Stimulated activated CD4-positive, alpha-beta T cell treated with anti-CD3 and anti-CD28 coated beads, Interleukin-1b, Interleukin-23, amount 100 ng/mL, for 24 hours (primary cell): Measurements from ENCODE around the gene ESRRB.
"Not testable (repeated sequence)": the region's sequence is repeated elsewhere in the genome, so short reads cannot be mapped to it uniquely, and the experiment has no call there.

Source experiments
- DNase-seq, 4 experiments: peaks; one replicate each; pipeline ENCODE4 v3.0.0-alpha.2; 2020; ENCODE audit warnings: low read depth in 4 of 4, low spot score in 1 of 4

Gene ESRRB

DNA sequence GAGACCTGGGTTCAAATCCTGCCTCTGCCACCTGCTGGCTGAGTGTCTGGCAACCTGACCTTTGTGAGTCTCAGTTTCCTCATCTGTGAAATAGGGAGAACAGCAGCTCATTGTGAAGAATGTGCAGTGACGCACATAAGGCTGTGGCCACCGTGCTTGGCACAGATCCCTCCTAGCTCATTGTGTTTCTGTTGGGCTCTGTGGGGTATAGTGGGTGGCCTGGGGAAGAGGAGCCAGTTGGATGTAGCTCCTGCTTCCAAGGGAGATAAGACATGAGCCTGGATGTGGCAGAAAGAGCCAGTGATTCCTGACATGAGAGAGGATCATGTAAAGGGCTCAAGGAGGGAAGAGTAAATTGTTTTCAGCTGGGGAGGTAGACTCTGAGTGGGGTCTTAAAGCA is 120.0 kb downstream of the ESRRB start:
- no peak for DNase-seq

DNA sequence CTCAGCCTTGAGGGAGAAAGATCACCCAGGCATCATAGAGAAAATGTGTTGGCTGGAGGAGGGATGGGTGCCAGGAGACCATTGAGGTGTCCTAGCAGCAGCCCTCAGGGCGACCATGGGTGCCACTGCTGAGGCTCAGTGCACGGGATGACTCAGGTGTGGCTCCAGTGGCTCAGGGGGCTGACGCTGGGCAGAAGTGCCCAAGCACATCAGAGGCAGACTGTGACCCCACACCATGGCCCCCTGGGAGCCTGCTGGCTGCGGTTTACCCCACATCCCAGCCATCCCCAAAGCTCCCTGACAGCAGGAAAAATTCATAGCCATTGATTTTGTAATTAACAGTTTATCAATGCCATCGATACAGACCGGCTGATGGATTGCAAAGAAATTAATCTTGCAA is 120.7 kb downstream of the ESRRB start:
- no peak for DNase-seq

DNA sequence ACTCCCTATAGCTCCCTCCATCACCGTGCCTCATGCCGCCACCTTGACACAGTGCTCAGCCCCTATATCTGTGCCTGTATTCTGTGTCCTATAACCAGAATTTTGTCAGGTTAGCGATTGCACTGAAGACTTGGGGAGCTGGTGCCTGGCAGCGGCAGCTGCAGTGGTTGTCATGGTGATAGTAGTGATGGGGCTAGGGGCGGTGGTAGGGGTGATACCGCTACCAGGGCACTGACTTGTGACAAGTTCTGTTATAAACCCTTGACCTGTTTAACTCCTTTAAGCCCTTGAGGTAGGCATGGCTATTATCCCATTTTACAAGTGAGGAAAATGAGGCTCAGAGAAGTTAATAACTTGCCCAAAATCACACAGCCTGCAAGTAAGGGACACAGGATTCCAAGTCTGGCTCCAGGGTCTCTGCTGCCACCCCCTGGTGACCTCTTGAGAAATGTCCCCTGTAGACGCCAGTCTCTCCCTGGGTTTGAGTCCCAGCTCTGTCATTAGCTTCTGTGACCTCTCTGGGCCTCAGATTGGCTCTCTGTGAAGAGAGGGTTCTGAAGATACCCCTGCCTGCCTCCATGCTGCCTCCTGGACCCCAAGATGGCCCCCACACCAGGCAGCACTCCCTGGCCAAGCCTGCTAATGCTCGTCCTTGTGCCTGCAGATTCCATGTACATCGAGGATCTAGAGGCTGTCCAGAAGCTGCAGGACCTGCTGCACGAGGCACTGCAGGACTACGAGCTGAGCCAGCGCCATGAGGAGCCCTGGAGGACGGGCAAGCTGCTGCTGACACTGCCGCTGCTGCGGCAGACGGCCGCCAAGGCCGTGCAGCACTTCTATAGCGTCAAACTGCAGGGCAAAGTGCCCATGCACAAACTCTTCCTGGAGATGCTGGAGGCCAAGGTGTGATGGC is 121.9 kb downstream of the ESRRB start:
- no peak for DNase-seq

DNA sequence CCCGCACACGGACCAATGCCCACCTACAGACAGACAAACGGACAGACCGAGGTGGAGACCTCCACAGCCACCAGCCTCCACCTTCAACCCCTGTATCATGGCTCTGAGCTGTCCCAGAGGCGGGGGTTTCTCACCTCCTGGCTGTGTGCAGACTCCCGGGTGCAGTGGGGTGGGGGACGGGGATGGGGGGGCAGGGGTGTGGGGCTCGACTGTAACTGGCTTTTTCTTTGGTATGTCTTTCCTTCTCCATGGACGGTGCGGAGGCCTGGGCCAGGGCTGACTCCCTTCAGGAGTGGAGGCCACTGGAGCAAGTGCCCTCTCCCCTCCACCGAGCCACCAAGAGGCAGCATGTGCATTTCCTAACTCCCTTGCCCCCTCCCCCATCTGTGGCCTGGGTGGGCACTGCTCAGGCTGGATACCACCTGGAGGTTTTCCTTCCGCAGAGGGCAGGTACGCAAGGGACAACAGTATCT is 122.6 kb downstream of the ESRRB start:
- DNase-seq, result no peak

DNA sequence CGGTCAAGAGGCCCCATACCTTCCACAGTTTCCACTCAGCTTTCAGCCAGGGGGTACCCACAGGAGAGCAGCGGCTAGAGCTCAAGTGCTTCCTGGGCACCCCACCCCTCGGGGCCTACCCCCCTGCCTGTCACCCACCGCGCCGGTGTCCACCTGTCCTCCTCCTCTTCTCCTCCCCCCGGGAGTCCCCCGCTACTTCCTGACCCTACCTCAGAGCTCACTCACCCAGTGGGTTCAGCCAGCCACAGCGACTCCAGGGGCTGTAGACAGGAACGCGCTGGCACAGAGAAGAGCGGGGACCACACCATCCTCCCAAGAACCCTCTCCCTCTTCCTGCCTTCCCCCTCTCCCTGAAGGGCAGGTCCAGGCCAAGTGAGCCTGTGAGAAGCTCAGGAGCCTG is 123.0 kb downstream of the ESRRB start:
- DNase-seq, result no peak

DNA sequence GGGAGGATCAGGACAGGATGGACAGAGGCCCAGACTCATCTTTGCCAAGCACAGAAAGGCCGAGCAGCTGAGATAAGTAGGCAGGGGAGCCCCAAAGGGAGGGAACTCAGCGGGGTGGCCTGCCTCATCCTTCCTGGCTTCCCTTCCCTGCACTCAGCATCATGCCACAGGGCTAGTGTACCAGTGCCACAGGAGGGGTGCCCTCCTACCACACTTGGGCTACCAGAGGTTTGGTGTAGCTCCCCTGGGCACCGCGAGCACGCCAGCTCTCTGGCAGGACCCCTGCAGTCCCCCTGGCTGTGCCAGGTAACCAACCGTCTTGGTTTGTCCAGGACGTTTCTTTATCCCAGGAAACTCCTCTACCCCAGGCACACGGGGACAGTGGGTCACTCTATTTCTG is 123.5 kb downstream of the ESRRB start:
- no peak for DNase-seq

DNA sequence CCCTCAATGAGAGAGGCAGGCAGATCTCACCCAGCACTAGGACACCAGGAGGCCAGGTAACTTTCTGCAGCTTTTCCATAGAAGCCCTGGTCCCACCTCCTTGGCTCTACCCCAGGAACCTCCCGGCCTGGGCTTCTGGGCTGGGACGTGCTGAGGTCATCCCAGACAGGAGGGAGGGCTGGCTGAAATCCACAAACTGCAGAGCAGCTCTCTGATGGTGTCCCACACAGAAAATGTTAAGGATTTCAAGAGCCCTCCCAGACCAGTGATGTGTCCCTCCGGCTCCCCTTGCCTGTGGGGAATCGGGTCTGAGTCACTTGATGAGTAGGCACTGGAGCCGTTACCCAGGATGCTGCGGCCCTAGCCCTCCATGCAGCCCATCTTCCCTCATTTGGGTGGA is 124.1 kb downstream of the ESRRB start:
- DNase-seq, result no peak

DNA sequence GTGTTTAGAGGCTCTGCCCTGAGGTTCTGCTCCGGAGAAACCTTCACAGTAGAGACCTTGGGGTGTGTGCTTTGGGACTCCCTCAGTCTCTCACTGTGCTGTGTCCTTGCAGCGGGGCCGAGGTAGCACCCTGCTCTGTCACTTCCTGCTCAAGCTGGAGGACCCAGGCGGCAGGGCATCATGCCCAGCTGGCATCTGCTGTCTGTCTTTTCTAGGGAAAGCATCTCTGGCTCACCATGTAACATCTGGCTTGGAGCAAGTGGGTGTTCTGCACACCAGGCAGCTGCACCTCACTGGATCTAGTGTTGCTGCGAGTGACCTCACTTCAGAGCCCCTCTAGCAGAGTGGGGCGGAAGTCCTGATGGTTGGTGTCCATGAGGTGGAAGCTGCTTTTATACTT is 124.5 kb downstream of the ESRRB start:
- DNase-seq, result no peak

DNA sequence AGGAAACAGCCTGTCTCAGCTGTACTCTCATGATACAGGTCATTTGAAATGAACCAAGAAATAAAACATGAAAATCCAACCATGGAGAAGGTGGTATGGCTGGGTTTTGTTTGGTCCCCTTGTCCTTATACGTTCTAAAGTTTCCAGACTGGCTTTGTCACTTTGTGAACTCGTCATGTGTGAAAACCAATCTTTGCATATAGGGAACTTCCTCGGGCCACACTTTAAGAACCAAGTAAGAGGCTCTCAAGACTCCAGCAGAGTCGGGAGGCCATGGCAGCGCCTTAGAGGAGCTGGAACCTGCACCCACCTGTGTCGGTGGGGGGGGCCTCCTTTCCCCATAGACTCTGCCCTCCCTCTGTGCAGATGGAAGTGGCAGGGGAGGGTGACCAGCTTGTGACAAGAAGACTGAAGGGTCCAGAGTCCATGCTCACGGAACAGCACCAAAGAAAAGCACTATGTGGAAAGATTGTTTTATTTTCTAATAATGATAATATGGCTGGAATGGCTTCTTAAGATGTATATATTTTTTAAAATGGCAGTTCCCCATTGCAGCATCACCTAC is 125.3 kb downstream of the ESRRB start:
- no peak for DNase-seq

DNA sequence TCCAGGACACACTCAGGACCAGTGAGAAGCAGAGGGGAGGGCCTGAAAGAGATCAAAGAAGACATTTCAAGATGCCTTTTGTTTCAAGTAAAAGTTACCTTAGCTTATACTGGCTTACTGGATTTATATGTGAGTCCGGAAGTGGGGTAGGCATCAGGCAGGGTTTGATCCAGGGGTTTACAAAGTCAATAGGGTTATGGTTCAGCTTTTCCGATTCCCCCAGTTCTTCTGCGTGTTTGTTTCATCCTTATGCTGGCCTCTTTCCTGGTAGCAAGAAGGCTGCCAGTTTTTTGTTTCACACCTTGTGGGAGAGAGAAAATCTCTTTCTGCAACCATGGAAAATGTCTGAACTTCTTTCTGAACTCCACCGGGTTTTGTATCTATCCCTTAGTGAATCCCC is 126.3 kb downstream of the ESRRB start:
- DNase-seq, result no peak

DNA sequence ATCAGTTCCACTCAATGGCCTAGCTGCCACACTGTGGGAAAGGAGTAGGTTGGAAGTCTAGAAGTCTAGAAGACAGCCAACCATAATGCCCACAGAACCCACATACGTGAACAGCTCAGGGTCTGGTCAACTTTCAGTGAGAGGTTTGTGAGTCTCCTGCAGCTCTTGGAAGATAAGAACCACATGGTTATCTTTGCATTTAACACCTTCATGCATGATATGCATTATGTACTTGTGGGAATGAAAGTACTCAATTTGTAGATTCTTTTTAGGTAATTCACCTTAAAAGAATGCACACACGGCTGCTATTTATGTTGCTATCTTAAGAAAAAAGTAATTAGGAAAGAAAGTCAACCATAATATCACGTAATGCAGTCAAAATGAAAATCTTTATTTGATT is 126.7 kb downstream of the ESRRB start:
- DNase-seq, result no peak

DNA sequence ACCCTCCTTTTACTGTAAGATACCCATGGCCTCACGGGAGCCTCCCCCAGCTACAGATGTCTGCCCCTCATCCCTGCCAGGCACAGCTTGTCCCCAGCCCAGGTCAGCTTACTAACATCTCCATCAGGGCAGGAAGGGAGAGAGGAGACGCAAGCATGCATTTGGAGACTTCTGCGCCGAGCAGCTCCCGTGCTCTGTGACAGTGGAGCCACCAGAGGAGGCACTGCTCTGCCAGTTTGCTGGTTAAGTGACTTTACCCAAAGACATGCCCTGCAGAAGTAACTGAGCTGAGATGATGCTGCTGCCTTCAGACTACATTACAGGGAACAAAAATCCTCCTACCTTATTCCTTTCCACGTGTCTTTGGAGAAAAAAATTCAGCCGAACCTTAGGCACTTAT is 133.4 kb downstream of the ESRRB start:
- DNase-seq, result no peak

DNA sequence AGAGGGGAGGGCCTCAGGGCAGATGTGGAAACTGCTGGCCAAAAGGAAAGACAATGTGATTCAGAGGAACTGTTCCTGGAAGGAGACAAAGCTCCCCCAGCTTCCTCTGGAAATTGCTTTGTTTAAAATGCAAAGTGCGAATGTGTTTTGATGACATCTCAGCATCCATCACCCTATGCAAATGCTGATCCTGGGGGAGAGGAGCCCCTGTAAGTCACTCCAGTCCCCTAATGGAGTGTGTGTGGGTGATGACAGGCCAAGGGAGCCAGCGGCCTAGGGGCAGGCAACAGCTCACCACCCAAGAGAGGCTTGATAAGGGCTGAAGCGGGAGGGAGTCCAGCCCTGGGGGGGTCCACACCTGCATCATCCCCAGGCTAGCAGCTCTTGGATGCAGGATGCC is 134.2 kb downstream of the ESRRB start:
- DNase-seq, result no peak

DNA sequence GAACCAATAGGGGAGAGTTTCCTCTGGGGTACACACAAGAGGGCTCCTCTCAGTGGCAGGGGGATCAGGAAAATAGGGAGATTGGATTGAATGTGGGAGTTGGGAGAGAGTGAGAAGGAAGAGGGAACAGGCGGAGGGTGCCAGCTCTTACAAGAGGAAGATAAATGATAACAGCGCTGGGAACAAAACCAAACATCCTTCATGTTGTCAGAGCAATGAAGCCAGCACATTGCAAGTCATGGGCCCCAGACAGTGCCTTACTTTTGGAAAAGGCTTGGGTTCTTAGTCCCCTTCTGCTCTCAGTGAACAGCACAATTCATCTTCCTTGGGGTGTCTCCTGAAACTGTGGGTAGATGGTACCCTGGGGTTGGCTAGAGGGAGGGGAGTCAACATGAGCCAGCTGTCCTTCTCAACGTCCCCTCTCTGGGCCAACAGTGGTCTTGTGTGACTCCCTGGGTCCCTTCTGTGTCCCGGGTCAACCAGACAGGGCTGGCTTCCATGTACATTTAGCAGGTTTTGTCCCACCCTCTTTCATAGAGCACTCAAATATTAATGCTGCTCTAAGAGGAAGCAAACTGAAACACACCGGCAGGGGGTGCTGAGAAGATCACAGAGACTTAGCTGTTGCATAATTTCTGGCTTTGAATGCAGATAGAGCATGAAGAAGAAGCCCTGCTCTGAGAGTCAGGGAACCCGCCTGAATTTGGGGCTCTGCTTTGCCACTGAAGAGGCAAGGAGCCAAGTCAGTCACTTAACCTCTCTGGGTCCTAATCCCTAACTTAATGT is 138.5 kb downstream of the ESRRB start:
- DNase-seq, result no peak

DNA sequence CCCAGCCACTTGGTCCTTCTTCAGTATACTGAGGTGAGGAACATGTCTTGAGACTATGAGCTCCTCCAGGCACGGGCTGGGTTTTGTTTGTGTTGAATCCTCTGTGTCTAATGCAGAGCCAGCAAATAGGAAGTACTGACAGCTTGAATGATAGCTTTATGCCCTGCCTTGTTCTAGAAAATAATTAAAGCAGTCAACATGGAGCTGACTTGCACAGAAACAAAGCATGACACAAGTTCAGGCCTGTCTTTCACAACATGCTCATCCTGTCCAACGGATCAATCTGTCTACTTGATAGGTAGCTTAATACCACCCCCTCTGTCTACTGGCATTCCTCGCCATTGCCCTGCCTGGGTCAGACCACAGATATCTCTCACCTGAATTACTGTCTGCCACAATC is 140.9 kb downstream of the ESRRB start:
- DNase-seq, result no peak

DNA sequence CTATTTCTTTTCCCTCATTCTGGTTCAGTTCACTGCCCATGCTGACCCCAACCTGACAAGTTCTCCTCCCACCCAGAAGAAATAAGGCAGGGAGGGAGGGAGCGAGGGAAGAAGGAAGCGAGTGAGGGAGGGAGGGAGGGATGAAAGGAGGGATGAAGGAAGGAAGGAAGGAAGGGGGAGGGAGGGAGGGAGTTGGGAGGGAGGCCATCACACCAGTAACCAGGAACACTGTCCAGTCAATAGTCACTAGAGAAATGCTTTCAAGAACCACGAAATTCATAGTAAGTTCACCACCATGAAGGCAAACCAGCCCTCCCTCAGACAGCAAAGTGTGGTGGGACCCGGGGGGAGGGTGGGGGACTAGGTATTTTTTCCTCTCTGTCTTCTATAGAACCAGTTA is 142.4 kb downstream of the ESRRB start:
- no peak for DNase-seq

DNA sequence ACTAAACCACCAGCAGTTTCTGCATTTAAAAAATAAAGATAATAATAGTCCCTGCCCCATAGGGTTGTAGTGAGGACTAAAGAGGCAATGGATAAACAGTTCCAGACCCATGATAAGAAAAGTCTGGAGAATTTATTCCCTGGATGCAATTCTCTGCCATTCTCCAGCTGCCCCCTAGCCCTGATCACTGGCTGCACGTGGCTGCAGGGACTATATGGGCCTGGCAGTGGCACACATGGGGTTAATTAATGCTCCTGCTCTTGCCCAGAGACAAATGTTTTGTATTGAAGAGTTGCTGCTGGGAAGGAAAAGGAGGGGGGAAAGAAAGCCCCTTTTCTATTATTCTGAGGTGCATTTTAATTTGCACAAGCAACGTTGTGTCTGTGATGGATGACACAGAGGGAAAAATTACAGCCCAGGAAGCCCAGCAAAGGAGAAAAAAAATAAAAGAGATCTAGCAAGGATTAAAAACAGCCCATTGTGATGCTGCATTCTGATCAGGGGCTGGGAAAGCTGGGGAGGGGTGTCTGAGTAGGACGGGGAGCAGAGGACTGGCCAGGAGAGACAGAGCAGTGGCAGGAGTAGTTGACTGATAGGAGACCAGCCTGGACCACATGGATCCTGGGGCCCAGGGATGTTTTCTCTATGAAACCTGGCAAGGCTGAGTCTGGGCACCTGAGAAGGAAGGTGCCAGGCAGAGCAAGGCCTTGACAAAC is 149.3 kb downstream of the ESRRB start:
- no peak for DNase-seq

DNA sequence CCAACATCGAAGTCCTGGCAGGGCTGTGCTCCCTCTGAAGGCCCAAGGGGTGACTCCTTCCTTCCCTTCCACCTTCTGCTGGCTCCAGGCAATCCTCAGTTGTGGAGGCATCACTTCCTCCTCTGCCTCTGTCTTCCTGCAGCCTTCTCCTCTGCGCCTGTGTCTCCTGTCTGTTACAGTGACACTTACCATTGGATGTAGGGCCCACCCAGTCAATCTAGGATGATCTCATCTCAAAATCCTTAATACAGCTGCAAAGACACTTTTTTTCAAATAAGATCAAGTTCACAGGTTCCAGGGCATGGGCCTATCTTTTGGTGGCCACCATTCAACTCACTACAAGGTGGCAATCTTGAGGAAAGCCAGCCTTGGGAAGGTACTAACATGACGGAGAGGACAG is 155.1 kb downstream of the ESRRB start:
- no peak for DNase-seq

DNA sequence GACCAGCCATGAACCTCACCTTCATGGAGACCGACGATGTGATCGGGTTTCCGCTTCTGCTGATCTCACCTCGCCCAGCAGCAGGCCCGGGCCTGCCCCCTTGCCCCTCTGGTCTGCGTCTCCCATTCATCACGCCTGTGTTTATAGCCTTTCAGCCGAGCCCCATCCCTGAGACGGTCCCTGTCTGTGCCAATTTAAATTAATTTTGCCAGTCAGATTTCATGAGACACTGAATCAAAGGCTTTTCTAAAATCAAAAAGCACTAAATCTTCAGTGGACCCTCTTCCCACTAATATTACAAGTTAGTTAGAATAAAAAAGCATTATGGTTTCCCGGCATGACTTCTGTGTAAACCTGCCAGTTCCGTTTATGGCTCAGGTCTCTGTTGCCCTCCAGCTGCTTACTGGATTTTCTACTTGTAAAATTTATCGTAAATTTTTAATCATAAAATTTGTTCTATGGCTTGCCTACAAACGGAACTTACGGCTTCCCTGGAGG is 155.9 kb downstream of the ESRRB start:
- DNase-seq, result no peak

DNA sequence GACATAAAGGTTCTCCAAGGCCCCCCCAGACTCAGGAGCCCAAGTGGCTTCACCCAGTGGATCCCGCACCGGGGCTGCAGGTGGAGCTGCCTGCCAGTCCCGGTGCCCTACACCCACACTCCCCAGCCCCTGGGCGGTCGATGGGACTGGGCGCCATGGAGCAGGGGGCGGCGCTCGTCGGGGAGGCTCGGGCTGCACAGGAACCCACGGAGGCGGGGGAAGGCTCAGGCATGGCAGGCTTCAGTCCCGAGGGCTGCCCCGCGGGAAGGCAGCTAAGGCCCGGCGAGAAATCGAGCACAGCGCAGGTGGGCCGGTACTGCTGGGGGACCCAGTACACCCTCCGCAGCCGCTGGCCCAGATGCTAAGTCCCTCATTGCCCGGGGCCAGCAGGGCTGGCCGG is 160.7 kb downstream of the ESRRB start:
- DNase-seq, result not testable (repeated sequence)
